Measurements from ENCODE around the gene SOX13.

Gene SOX13

GRCh38 chr1:204121840-204122555 lies 49.1 kb downstream of the SOX13 start:
- WGBS (ENCODE audit: insufficient coverage, insufficient read length) = no CpG with 5 or more reads among the region's 17 CpGs
- no peaks in the 10 kb centered on the region for H3K4me1 ChIP-seq (ENCODE audit: control insufficient read depth, insufficient read depth, low read length)
- no peak overlapping the region for H3K4me3 ChIP-seq (ENCODE audit: low read length)
- H3K36me3 ChIP-seq (ENCODE audit: control insufficient read depth, insufficient read depth, low read length) = peaks cover 69% of the 10 kb centered on the region
- H3K9me3 ChIP-seq (ENCODE audit: control insufficient read depth, insufficient read depth, low read length) = no peaks in the 10 kb centered on the region
- no peaks in the 10 kb centered on the region for H3K27me3 ChIP-seq (ENCODE audit: control insufficient read depth, insufficient read depth, low read length)
- H3K27ac ChIP-seq (ENCODE audit: low read length) = no peak overlapping the region
- no peak for DNase-seq (ENCODE audit: low read depth, low spot score)

- Histone ChIP-seq H3K9me3 (ENCODE audit: control insufficient read depth, insufficient read depth, low read length) (no peaks in the 10 kb centered on the region), H3K27ac (ENCODE audit: low read length) (no peak overlapping the region), H3K36me3 (ENCODE audit: control insufficient read depth, insufficient read depth, low read length) (peaks cover 61% of the 10 kb centered on the region), H3K27me3 (ENCODE audit: control insufficient read depth, insufficient read depth, low read length) (no peaks in the 10 kb centered on the region), H3K4me1 (ENCODE audit: control insufficient read depth, insufficient read depth, low read length) (0 out of 2 replicates have a peak, but pooled peaks cover under 1% of the 10 kb centered on the region), H3K4me3 (ENCODE audit: low read length) (no peak overlapping the region)
- no peak for DNase-seq (ENCODE audit: low read depth, low spot score)
- no CpG with 5 or more reads among the region's 9 CpGs for WGBS (ENCODE audit: insufficient coverage, insufficient read length)
Observed at GRCh38 chr1:204123376-204123775, 50.5 kb downstream of the SOX13 start.

GRCh38 chr1:204124639-204125038 lies 51.7 kb downstream of the SOX13 start:
- H3K4me1 ChIP-seq (ENCODE audit: control insufficient read depth, insufficient read depth, low read length) = peaks cover 4% of the 10 kb centered on the region; the same call in 1 of the 2 replicates
- no peak overlapping the region for H3K27ac ChIP-seq (ENCODE audit: low read length)
- DNase-seq (ENCODE audit: low read depth, low spot score) = no peak
- H3K9me3 ChIP-seq (ENCODE audit: control insufficient read depth, insufficient read depth, low read length) = no peaks in the 10 kb centered on the region
- H3K27me3 ChIP-seq (ENCODE audit: control insufficient read depth, insufficient read depth, low read length) = no peaks in the 10 kb centered on the region
- no peak overlapping the region for H3K4me3 ChIP-seq (ENCODE audit: low read length)
- peaks cover 50% of the 10 kb centered on the region; the same call in 1 of the 2 replicates for H3K36me3 ChIP-seq (ENCODE audit: control insufficient read depth, insufficient read depth, low read length)
- no CpG with 5 or more reads among the region's 22 CpGs for WGBS (ENCODE audit: insufficient coverage, insufficient read length)

- DNase-seq (ENCODE audit: low read depth, low spot score) = no peak
- H3K4me3 ChIP-seq (ENCODE audit: low read length) = no peak overlapping the region
- no peaks in the 10 kb centered on the region for H3K9me3 ChIP-seq (ENCODE audit: control insufficient read depth, insufficient read depth, low read length)
- H3K4me1 ChIP-seq (ENCODE audit: control insufficient read depth, insufficient read depth, low read length) = peaks cover 8% of the 10 kb centered on the region
- peaks cover 42% of the 10 kb centered on the region; the same call in 1 of the 2 replicates for H3K36me3 ChIP-seq (ENCODE audit: control insufficient read depth, insufficient read depth, low read length)
- no CpG with 5 or more reads among the region's 18 CpGs for WGBS (ENCODE audit: insufficient coverage, insufficient read length)
- H3K27ac ChIP-seq (ENCODE audit: low read length) = no peak overlapping the region
- H3K27me3 ChIP-seq (ENCODE audit: control insufficient read depth, insufficient read depth, low read length) = no peaks in the 10 kb centered on the region
Observed at GRCh38 chr1:204125759-204126351, 52.9 kb downstream of the SOX13 start.

- Histone ChIP-seq H3K4me1 (ENCODE audit: control insufficient read depth, insufficient read depth, low read length) (peaks cover 10% of the 10 kb centered on the region), H3K4me3 (ENCODE audit: low read length) (no peak overlapping the region)
- WGBS (ENCODE audit: insufficient coverage, insufficient read length) = no CpG with 5 or more reads among the region's 8 CpGs
Observed at GRCh38 chr1:204126386-204126785, 53.5 kb downstream of the SOX13 start.

GRCh38 chr1:204126956-204127355 lies 54.0 kb downstream of the SOX13 start:
- Histone ChIP-seq H3K9me3 (ENCODE audit: control insufficient read depth, insufficient read depth, low read length) (no peaks in the 10 kb centered on the region), H3K36me3 (ENCODE audit: control insufficient read depth, insufficient read depth, low read length) (peaks cover 42% of the 10 kb centered on the region; the same call in 1 of the 2 replicates), H3K27me3 (ENCODE audit: control insufficient read depth, insufficient read depth, low read length) (no peaks in the 10 kb centered on the region), H3K4me1 (ENCODE audit: control insufficient read depth, insufficient read depth, low read length) (peaks cover 10% of the 10 kb centered on the region), H3K4me3 (ENCODE audit: low read length) (no peak overlapping the region), H3K27ac (ENCODE audit: low read length) (no peak overlapping the region)
- no CpG with 5 or more reads among the region's 7 CpGs for WGBS (ENCODE audit: insufficient coverage, insufficient read length)
- no peak for DNase-seq (ENCODE audit: low read depth, low spot score)

More at GRCh38 chr1:204126386-204126785, 53.5 kb downstream of the SOX13 start:
- Histone ChIP-seq H3K27ac (ENCODE audit: low read length) (no peak overlapping the region), H3K36me3 (ENCODE audit: control insufficient read depth, insufficient read depth, low read length) (peaks cover 42% of the 10 kb centered on the region; the same call in 1 of the 2 replicates), H3K9me3 (ENCODE audit: control insufficient read depth, insufficient read depth, low read length) (no peaks in the 10 kb centered on the region), H3K27me3 (ENCODE audit: control insufficient read depth, insufficient read depth, low read length) (no peaks in the 10 kb centered on the region)
- DNase-seq (ENCODE audit: low read depth, low spot score) = no peak

GRCh38 chr1:204127597-204128242 lies 54.8 kb downstream of the SOX13 start:
- H3K36me3 ChIP-seq (ENCODE audit: control insufficient read depth, insufficient read depth, low read length) = peaks cover 34% of the 10 kb centered on the region; the same call in 1 of the 2 replicates
- no peak overlapping the region for H3K4me3 ChIP-seq (ENCODE audit: low read length)
- no peaks in the 10 kb centered on the region for H3K27me3 ChIP-seq (ENCODE audit: control insufficient read depth, insufficient read depth, low read length)
- no peaks in the 10 kb centered on the region for H3K9me3 ChIP-seq (ENCODE audit: control insufficient read depth, insufficient read depth, low read length)
- WGBS (ENCODE audit: insufficient coverage, insufficient read length) = no CpG with 5 or more reads among the region's 5 CpGs
- H3K4me1 ChIP-seq (ENCODE audit: control insufficient read depth, insufficient read depth, low read length) = peaks cover 10% of the 10 kb centered on the region
- H3K27ac ChIP-seq (ENCODE audit: low read length) = no peak overlapping the region
- no peak for DNase-seq (ENCODE audit: low read depth, low spot score)

- Histone ChIP-seq H3K4me1 (ENCODE audit: control insufficient read depth, insufficient read depth, low read length) (peaks cover 10% of the 10 kb centered on the region), H3K27ac (ENCODE audit: low read length) (no peak overlapping the region), H3K27me3 (ENCODE audit: control insufficient read depth, insufficient read depth, low read length) (no peaks in the 10 kb centered on the region), H3K9me3 (ENCODE audit: control insufficient read depth, insufficient read depth, low read length) (no peaks in the 10 kb centered on the region), H3K4me3 (ENCODE audit: low read length) (no peak overlapping the region), H3K36me3 (ENCODE audit: control insufficient read depth, insufficient read depth, low read length) (peaks cover 28% of the 10 kb centered on the region; the same call in 1 of the 2 replicates)
- WGBS (ENCODE audit: insufficient coverage, insufficient read length) = no CpG with 5 or more reads among the region's 4 CpGs
- DNase-seq (ENCODE audit: low read depth, low spot score) = no peak
Observed at GRCh38 chr1:204128464-204128963, 55.6 kb downstream of the SOX13 start.

- Histone ChIP-seq H3K4me1 (ENCODE audit: control insufficient read depth, insufficient read depth, low read length) (peaks cover 10% of the 10 kb centered on the region), H3K27ac (ENCODE audit: low read length) (no peak overlapping the region), H3K4me3 (ENCODE audit: low read length) (peak overlapping the region; percentile 4; the same call in 1 of the 2 replicates), H3K27me3 (ENCODE audit: control insufficient read depth, insufficient read depth, low read length) (no peaks in the 10 kb centered on the region), H3K9me3 (ENCODE audit: control insufficient read depth, insufficient read depth, low read length) (no peaks in the 10 kb centered on the region), H3K36me3 (ENCODE audit: control insufficient read depth, insufficient read depth, low read length) (peaks cover 22% of the 10 kb centered on the region; the same call in 1 of the 2 replicates)
- no CpG with 5 or more reads among the region's 29 CpGs for WGBS (ENCODE audit: insufficient coverage, insufficient read length)
- DNase-seq (ENCODE audit: low read depth, low spot score) = no peak
Observed at GRCh38 chr1:204128964-204129896, 56.3 kb downstream of the SOX13 start.

Measured in iPS DF 6.9 (cell line).